Measurements from ENCODE around the gene DAP. TPM values are rescaled to one million over a fixed set of nuclear protein-coding genes. Genes with fewer than 3 reads are reported as not detected.

DAP gene
- polyA plus RNA-seq, 3 donors, result 60.9 to 69.0 (median 62.3) TPM

- H3K4me3 ChIP-seq (replicated peaks in 1 of 3; ENCODE audit: low read depth in 2 of 3, low read length in 3 of 3), result no peak overlapping the region
- H3K79me2 ChIP-seq (ENCODE audit: insufficient read depth, low read length), result no peaks in the 10 kb centered on the region
- Mint-ChIP-seq H3K4me1 (peaks cover 11% of the 10 kb centered on the region), H3K27ac (no peak overlapping the region), H3K36me3 (no peaks in the 10 kb centered on the region), H3K27me3 (ENCODE audit: low read depth in 3 of 3) (no peaks in the 10 kb centered on the region), H3K4me3 (no peak overlapping the region), H3K9me3 (peaks cover 0 to 2% (median 0%) of the 10 kb centered on the region in 7 donors)
- H3K27ac ChIP-seq (ENCODE audit: low read depth in 1 of 2, low read length in 2 of 2), result no peak overlapping the region
- no peaks in the 10 kb centered on the region for H3K27me3 ChIP-seq (ENCODE audit: control insufficient read depth in 2 of 2, insufficient read depth in 2 of 2, low read length in 2 of 2)
- peak; percentile 18 to 68 (median 66) for DNase-seq
- no peaks in the 10 kb centered on the region for H3K36me3 ChIP-seq (replicated peaks in 1 of 2; ENCODE audit: control insufficient read depth in 1 of 2, insufficient read depth in 2 of 2, low read length in 2 of 2)
- H4K20me1 ChIP-seq (ENCODE audit: insufficient read depth, low read length), result no peaks in the 10 kb centered on the region
- WGBS (ENCODE audit: insufficient coverage), result no CpG with 5 or more reads among the region's 3 CpGs
- H3K4me1 ChIP-seq (ENCODE audit: control insufficient read depth in 1 of 2, insufficient read depth in 2 of 2, low read length in 2 of 2), result peaks cover 11 to 14% of the 10 kb centered on the region in 2 donors
- no peaks in the 10 kb centered on the region for H3K9me3 ChIP-seq (replicated peaks in 1 of 2; ENCODE audit: control insufficient read depth in 1 of 2, insufficient read depth in 1 of 2, low read length in 2 of 2)
- intact Hi-C loops (cut with micrococcal nuclease), result loop anchor here in 1 of 2 donors (10.0 kb wide), 1 partner anchor 134 kb away; no protein-coding TSS in a partner anchor
- no peak overlapping the region for H3K9ac ChIP-seq (ENCODE audit: insufficient read depth, low read length, poor library complexity, severe bottlenecking)
- H2AFZ ChIP-seq (ENCODE audit: insufficient read depth, low read depth, low read length, poor library complexity, severe bottlenecking), result no peak overlapping the region
- H3K4me2 ChIP-seq (replicated peaks; ENCODE audit: extremely low read depth, low read length, poor library complexity, severe bottlenecking), result no peak overlapping the region
- TF ChIP-seq CTCF (IDR thresholded peaks at IDR 0.05), result no peak
Observed at GRCh38 chr5:10768328-10768899, 7.4 kb upstream of the DAP start.

- peak overlapping the region; percentile 83 for H3K4me2 ChIP-seq (replicated peaks; ENCODE audit: extremely low read depth, low read length, poor library complexity, severe bottlenecking)
- Mint-ChIP-seq H3K9me3 (peaks cover 0 to 2% (median 0%) of the 10 kb centered on the region in 7 donors), H3K27me3 (ENCODE audit: low read depth in 3 of 3) (peaks cover 0 to 2% (median 1%) of the 10 kb centered on the region in 3 donors), H3K36me3 (peaks cover 0 to 10% of the 10 kb centered on the region in 2 donors), H3K27ac (peak overlapping the region; percentile 97 to 99 (median 98)), H3K4me1 (peaks cover 39% of the 10 kb centered on the region), H3K4me3 (peak overlapping the region; percentile 62 to 73)
- peaks cover 44 to 48% of the 10 kb centered on the region in 2 donors for H3K4me1 ChIP-seq (ENCODE audit: control insufficient read depth in 1 of 2, insufficient read depth in 2 of 2, low read length in 2 of 2)
- H3K9me3 ChIP-seq (replicated peaks in 1 of 2; ENCODE audit: control insufficient read depth in 1 of 2, insufficient read depth in 1 of 2, low read length in 2 of 2), result no peaks in the 10 kb centered on the region
- H4K20me1 ChIP-seq (ENCODE audit: insufficient read depth, low read length), result peaks cover 22% of the 10 kb centered on the region
- H3K27ac ChIP-seq (ENCODE audit: low read depth in 1 of 2, low read length in 2 of 2), result peak overlapping the region; percentile 94 to 99
- intact Hi-C loops (cut with micrococcal nuclease), result loop anchor here (5.0 to 10.0 kb wide), 4 partner anchors 61 to 311 kb away; no protein-coding TSS in a partner anchor
- no peaks in the 10 kb centered on the region for H3K27me3 ChIP-seq (ENCODE audit: control insufficient read depth in 2 of 2, insufficient read depth in 2 of 2, low read length in 2 of 2)
- no peak for TF ChIP-seq CTCF (IDR thresholded peaks at IDR 0.05)
- peak overlapping the region; percentile 79 for H3K9ac ChIP-seq (ENCODE audit: insufficient read depth, low read length, poor library complexity, severe bottlenecking)
- peak overlapping the region; percentile 71 for H2AFZ ChIP-seq (ENCODE audit: insufficient read depth, low read depth, low read length, poor library complexity, severe bottlenecking)
- peak overlapping the region in 1 of 3 experiments; percentile 71 for H3K4me3 ChIP-seq (replicated peaks in 1 of 3; ENCODE audit: low read depth in 2 of 3, low read length in 3 of 3)
- WGBS (ENCODE audit: insufficient coverage), result 60% methylated on average over 6 of the region's 10 CpGs
- DNase-seq, result peak in 2 of 3 donors; percentile 35
- H3K79me2 ChIP-seq (ENCODE audit: insufficient read depth, low read length), result peaks cover 30% of the 10 kb centered on the region
- H3K36me3 ChIP-seq (replicated peaks in 1 of 2; ENCODE audit: control insufficient read depth in 1 of 2, insufficient read depth in 2 of 2, low read length in 2 of 2), result no peaks in the 10 kb centered on the region
Observed at GRCh38 chr5:10762776-10763500, 1.9 kb upstream of the DAP start.
